ENCODE results near the gene CENATAC.
"Not testable (repeated sequence)": the region's sequence is repeated elsewhere in the genome, so short reads cannot be mapped to it uniquely, and the experiment has no call there.

CENATAC gene, protein sequence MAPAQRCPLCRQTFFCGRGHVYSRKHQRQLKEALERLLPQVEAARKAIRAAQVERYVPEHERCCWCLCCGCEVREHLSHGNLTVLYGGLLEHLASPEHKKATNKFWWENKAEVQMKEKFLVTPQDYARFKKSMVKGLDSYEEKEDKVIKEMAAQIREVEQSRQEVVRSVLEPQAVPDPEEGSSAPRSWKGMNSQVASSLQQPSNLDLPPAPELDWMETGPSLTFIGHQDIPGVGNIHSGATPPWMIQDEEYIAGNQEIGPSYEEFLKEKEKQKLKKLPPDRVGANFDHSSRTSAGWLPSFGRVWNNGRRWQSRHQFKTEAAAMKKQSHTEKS

GRCh38 chr11:118997627-118998387 lies at the start of gene CENATAC:
CENATAC (plus strand) TSS chr11:118998138; CDS start chr11:118998198, 60 bp downstream.
- Histone ChIP-seq H3K9me3 (ENCODE audit: control insufficient read depth, low read length) (no peaks in the 10 kb centered on the region), H3K9ac (ENCODE audit: low read length) (peak within 1 kb of the TSS; percentile 58), H3K27me3 (ENCODE audit: control insufficient read depth, insufficient read depth, low read length) (no peaks in the 10 kb centered on the region), H3K36me3 (ENCODE audit: control insufficient read depth, insufficient read depth, low read length) (no peaks in the 10 kb centered on the region), H3K4me3 (ENCODE audit: low read length) (peak within 1 kb of the TSS; percentile 64), H3K4me1 (ENCODE audit: control insufficient read depth, insufficient read depth, low read length) (peaks cover 9% of the 10 kb centered on the region)

DNA sequence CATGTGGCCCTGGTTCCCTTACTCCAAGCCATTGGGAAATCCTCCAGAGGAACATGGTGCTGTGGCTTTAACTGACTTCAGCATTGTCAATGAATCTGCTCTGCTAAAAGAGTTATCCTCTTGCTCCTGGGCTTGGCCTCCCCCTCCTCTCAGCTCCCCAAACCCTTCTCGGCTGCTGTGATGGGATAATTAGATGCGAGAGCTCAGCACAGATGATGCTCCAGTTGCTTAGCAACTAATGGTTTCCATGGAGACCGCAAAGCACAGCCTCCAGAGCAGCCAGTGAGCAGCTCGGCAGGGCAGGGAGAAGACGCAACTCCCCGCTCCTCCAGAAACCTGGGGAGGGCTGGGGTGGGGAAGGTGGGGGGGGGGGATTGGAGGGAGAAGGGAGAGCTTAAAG lies 44.7 kb upstream of the CENATAC start:
- peaks cover 3% of the 10 kb centered on the region for H3K27me3 ChIP-seq (ENCODE audit: control insufficient read depth, insufficient read depth, low read length)
- no peaks in the 10 kb centered on the region for H3K36me3 ChIP-seq (ENCODE audit: control insufficient read depth, insufficient read depth, low read length)
- no peak overlapping the region for H3K9ac ChIP-seq (ENCODE audit: low read length)
- H3K4me3 ChIP-seq (ENCODE audit: low read length) = no peak overlapping the region
- peaks cover 7% of the 10 kb centered on the region for H3K4me1 ChIP-seq (ENCODE audit: control insufficient read depth, insufficient read depth, low read length)
- no peaks in the 10 kb centered on the region for H3K9me3 ChIP-seq (ENCODE audit: control insufficient read depth, low read length)

- H3K36me3 ChIP-seq (ENCODE audit: control insufficient read depth, insufficient read depth, low read length); H3K4me1 ChIP-seq (ENCODE audit: control insufficient read depth, insufficient read depth, low read length); H3K9me3 ChIP-seq (ENCODE audit: control insufficient read depth, low read length); H3K4me3 ChIP-seq (ENCODE audit: low read length); H3K27me3 ChIP-seq (ENCODE audit: control insufficient read depth, insufficient read depth, low read length); H3K9ac ChIP-seq (ENCODE audit: low read length): not testable (repeated sequence)
These were observed 44.0 kb upstream of the CENATAC start for GRCh38 chr11:118953976-118954375.

- no peaks in the 10 kb centered on the region for H3K9me3 ChIP-seq (ENCODE audit: control insufficient read depth, low read length)
- H3K4me3 ChIP-seq (ENCODE audit: low read length) = no peak within 1 kb of the TSS
- H3K4me1 ChIP-seq (ENCODE audit: control insufficient read depth, insufficient read depth, low read length) = peaks cover 10% of the 10 kb centered on the region
- peaks cover 3% of the 10 kb centered on the region for H3K27me3 ChIP-seq (ENCODE audit: control insufficient read depth, insufficient read depth, low read length)
- no peaks in the 10 kb centered on the region for H3K36me3 ChIP-seq (ENCODE audit: control insufficient read depth, insufficient read depth, low read length)
- no peak within 1 kb of the TSS for H3K9ac ChIP-seq (ENCODE audit: low read length)
These were observed 41.7 kb upstream of the CENATAC start, which contains the start of gene UPK2 for GRCh38 chr11:118956094-118956846. UPK2 (plus strand) TSS chr11:118956298; CDS start chr11:118956351, 53 bp downstream.

- H3K27me3 ChIP-seq (ENCODE audit: control insufficient read depth, insufficient read depth, low read length) = peaks cover 3% of the 10 kb centered on the region
- no peak overlapping the region for H3K4me3 ChIP-seq (ENCODE audit: low read length)
- H3K9ac ChIP-seq (ENCODE audit: low read length) = no peak overlapping the region
- H3K9me3 ChIP-seq (ENCODE audit: control insufficient read depth, low read length) = no peaks in the 10 kb centered on the region
- no peaks in the 10 kb centered on the region for H3K36me3 ChIP-seq (ENCODE audit: control insufficient read depth, insufficient read depth, low read length)
- H3K4me1 ChIP-seq (ENCODE audit: control insufficient read depth, insufficient read depth, low read length) = peaks cover 16% of the 10 kb centered on the region
These were observed 41.0 kb upstream of the CENATAC start for GRCh38 chr11:118956847-118957469.

- Histone ChIP-seq H3K9me3 (ENCODE audit: control insufficient read depth, low read length) (no peaks in the 10 kb centered on the region), H3K4me3 (ENCODE audit: low read length) (no peak overlapping the region), H3K27me3 (ENCODE audit: control insufficient read depth, insufficient read depth, low read length) (peaks cover 3% of the 10 kb centered on the region)
These were observed 40.4 kb upstream of the CENATAC start for GRCh38 chr11:118957549-118957948.

DNA sequence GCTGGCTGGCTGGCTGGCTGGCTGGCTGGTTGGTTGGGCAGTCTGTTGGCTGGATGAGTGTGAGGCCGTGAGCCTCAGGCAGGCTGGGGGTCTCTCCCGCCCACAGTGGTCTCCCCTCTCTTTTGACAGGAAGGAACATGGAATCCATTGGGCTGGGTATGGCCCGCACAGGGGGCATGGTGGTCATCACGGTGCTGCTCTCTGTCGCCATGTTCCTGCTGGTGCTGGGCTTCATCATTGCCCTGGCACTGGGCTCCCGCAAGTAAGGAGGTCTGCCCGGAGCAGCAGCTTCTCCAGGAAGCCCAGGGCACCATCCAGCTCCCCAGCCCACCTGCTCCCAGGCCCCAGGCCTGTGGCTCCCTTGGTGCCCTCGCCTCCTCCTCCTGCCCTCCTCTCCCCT lies 40.0 kb upstream of the CENATAC start:
- peaks cover 3% of the 10 kb centered on the region for H3K27me3 ChIP-seq (ENCODE audit: control insufficient read depth, insufficient read depth, low read length)
- H3K36me3 ChIP-seq (ENCODE audit: control insufficient read depth, insufficient read depth, low read length) = no peaks in the 10 kb centered on the region
- H3K9me3 ChIP-seq (ENCODE audit: control insufficient read depth, low read length) = no peaks in the 10 kb centered on the region
- H3K4me1 ChIP-seq (ENCODE audit: control insufficient read depth, insufficient read depth, low read length) = peaks cover 16% of the 10 kb centered on the region
- no peak overlapping the region for H3K4me3 ChIP-seq (ENCODE audit: low read length)
- H3K9ac ChIP-seq (ENCODE audit: low read length) = no peak overlapping the region

More at GRCh38 chr11:118957549-118957948, 40.4 kb upstream of the CENATAC start:
- Histone ChIP-seq H3K4me1 (ENCODE audit: control insufficient read depth, insufficient read depth, low read length) (peaks cover 16% of the 10 kb centered on the region), H3K9ac (ENCODE audit: low read length) (no peak overlapping the region), H3K36me3 (ENCODE audit: control insufficient read depth, insufficient read depth, low read length) (no peaks in the 10 kb centered on the region)

GRCh38 chr11:118958577-118958976 lies 39.4 kb upstream of the CENATAC start:
- no peak overlapping the region for H3K4me3 ChIP-seq (ENCODE audit: low read length)
- H3K9ac ChIP-seq (ENCODE audit: low read length) = no peak overlapping the region
- no peaks in the 10 kb centered on the region for H3K36me3 ChIP-seq (ENCODE audit: control insufficient read depth, insufficient read depth, low read length)
- peaks cover 16% of the 10 kb centered on the region for H3K4me1 ChIP-seq (ENCODE audit: control insufficient read depth, insufficient read depth, low read length)
- H3K9me3 ChIP-seq (ENCODE audit: control insufficient read depth, low read length) = no peaks in the 10 kb centered on the region
- H3K27me3 ChIP-seq (ENCODE audit: control insufficient read depth, insufficient read depth, low read length) = peaks cover 3% of the 10 kb centered on the region

- Histone ChIP-seq H3K9ac (ENCODE audit: low read length) (no peak overlapping the region), H3K9me3 (ENCODE audit: control insufficient read depth, low read length) (no peaks in the 10 kb centered on the region), H3K36me3 (ENCODE audit: control insufficient read depth, insufficient read depth, low read length) (no peaks in the 10 kb centered on the region), H3K4me1 (ENCODE audit: control insufficient read depth, insufficient read depth, low read length) (peaks cover 16% of the 10 kb centered on the region), H3K4me3 (ENCODE audit: low read length) (no peak overlapping the region), H3K27me3 (ENCODE audit: control insufficient read depth, insufficient read depth, low read length) (no peaks in the 10 kb centered on the region)
These were observed 36.7 kb upstream of the CENATAC start for GRCh38 chr11:118961189-118961588.

DNA sequence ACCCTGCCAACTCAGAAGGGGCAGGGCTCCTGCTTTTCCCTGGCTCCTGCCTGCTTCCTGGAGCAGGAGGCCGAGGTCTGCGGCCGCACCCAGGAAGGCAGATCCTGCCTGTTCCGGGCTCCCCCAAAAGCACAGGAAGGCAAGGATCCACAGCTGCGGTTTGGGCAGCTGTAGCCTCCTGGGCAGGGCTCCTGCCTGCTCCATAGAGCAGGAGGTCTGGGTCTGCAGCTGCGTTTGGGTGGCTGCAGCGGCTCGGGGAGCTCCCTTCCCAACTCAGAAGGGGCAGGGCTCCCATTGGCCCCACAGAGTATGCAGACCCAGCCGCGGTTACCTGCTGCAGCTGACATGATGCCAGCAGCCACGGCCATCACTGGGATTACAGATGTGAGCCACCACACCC lies 36.3 kb upstream of the CENATAC start:
- Histone ChIP-seq H3K36me3 (ENCODE audit: control insufficient read depth, insufficient read depth, low read length) (no peaks in the 10 kb centered on the region), H3K9me3 (ENCODE audit: control insufficient read depth, low read length) (no peaks in the 10 kb centered on the region), H3K4me1 (ENCODE audit: control insufficient read depth, insufficient read depth, low read length) (peaks cover 12% of the 10 kb centered on the region), H3K4me3 (ENCODE audit: low read length) (no peak overlapping the region), H3K27me3 (ENCODE audit: control insufficient read depth, insufficient read depth, low read length) (no peaks in the 10 kb centered on the region), H3K9ac (ENCODE audit: low read length) (no peak overlapping the region)

DNA sequence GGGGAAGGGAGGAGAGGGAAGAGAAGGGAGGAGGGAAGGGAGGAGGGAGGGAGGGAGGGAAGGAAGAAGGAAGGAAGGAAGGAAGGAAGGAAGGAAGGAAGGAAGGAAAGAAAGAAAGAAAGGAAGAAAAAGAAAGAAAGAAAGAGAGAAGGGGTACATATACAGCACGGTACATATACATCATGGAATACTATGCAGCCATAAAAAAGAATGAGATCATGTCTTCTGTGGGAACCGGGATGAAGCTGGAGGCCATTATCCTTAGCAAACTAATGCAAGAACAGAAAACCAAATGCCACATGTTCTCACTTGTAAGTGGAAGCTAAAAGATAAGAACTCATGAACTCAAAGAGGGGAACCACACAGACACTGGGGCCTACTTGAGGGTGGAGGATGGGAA lies 28.4 kb upstream of the CENATAC start:
- not testable (repeated sequence) for H3K4me1 ChIP-seq (ENCODE audit: control insufficient read depth, insufficient read depth, low read length); H3K9me3 ChIP-seq (ENCODE audit: control insufficient read depth, low read length); H3K9ac ChIP-seq (ENCODE audit: low read length); H3K4me3 ChIP-seq (ENCODE audit: low read length); H3K27me3 ChIP-seq (ENCODE audit: control insufficient read depth, insufficient read depth, low read length); H3K36me3 ChIP-seq (ENCODE audit: control insufficient read depth, insufficient read depth, low read length)

Data from mucosa of stomach (tissue), 1 donor.